ENCODE measurements around the gene PDE8A.
A peak's percentile ranks its signal among the peaks of the same experiment; 100 is the strongest.

PDE8A gene

GRCh38 chr15:84981711-84982300 is at the start of gene PDE8A:
Gene PDE8A (plus strand): TSS chr15:84981856. CDS start chr15:84982163, 307 bp downstream.
- Histone ChIP-seq H3K27ac (ENCODE audit: low read depth, low read length) (peak within 1 kb of the TSS; percentile 0; the same call in 1 of the 2 replicates), H3K4me1 (ENCODE audit: control insufficient read depth, insufficient read depth, low read length) (peaks cover 13% of the 10 kb centered on the region; the same call in 1 of the 2 replicates), H3K36me3 (ENCODE audit: control insufficient read depth, insufficient read depth, low read length) (no peaks in the 10 kb centered on the region), H3K9ac (ENCODE audit: low read length) (peak within 1 kb of the TSS; percentile 53), H3K4me3 (ENCODE audit: low read depth, low read length) (peak within 1 kb of the TSS; percentile 76), H3K9me3 (ENCODE audit: control insufficient read depth, insufficient read depth, low read depth, low read length) (no peaks in the 10 kb centered on the region), H3K27me3 (ENCODE audit: control insufficient read depth, insufficient read depth, low read length) (peaks cover 52% of the 10 kb centered on the region)

DNA sequence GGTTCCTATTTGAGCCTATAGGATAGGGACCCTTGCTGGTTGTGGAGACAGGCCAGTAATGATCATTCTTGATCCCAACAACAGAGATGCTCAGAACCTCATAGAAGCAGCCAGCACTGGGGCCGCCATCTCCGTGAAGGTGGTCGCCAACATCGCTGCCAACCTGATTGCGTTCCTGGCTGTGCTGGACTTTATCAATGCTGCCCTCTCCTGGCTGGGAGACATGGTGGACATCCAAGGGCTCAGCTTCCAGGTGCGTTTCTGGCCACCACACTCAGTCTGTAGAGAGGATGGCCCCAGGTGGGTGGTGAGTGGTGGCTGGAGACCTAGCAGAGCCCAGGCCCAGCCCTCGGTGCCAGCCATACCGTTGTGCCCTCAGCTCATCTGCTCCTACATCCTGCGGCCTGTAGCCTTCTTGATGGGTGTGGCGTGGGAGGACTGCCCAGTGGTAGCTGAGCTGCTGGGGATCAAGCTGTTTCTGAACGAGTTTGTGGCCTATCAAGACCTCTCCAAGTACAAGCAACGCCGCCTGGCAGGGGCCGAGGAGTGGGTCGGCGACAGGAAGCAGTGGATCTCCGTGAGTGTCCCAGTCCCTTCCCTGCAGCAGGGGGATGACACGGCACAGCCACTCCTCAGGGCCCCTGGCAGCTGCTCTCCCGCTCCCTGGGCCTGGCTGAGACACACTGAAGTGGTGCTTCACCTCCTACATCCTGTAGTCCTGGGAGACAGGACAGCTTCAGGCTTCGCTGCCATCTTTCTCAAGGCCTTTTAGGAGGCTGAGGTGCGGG is 46.5 kb upstream of the PDE8A start:
- Histone ChIP-seq H3K9ac (ENCODE audit: low read length) (no peak overlapping the region), H3K27me3 (ENCODE audit: control insufficient read depth, insufficient read depth, low read length) (no peaks in the 10 kb centered on the region), H3K4me1 (ENCODE audit: control insufficient read depth, insufficient read depth, low read length) (no peaks in the 10 kb centered on the region), H3K9me3 (ENCODE audit: control insufficient read depth, insufficient read depth, low read depth, low read length) (no peaks in the 10 kb centered on the region), H3K27ac (ENCODE audit: low read depth, low read length) (no peak overlapping the region), H3K4me3 (ENCODE audit: low read depth, low read length) (no peak overlapping the region), H3K36me3 (ENCODE audit: control insufficient read depth, insufficient read depth, low read length) (no peaks in the 10 kb centered on the region)

- Histone ChIP-seq H3K4me1 (ENCODE audit: control insufficient read depth, insufficient read depth, low read length) (no peaks in the 10 kb centered on the region), H3K27me3 (ENCODE audit: control insufficient read depth, insufficient read depth, low read length) (no peaks in the 10 kb centered on the region), H3K27ac (ENCODE audit: low read depth, low read length) (no peak overlapping the region), H3K4me3 (ENCODE audit: low read depth, low read length) (no peak overlapping the region), H3K9ac (ENCODE audit: low read length) (no peak overlapping the region), H3K9me3 (ENCODE audit: control insufficient read depth, insufficient read depth, low read depth, low read length) (no peaks in the 10 kb centered on the region), H3K36me3 (ENCODE audit: control insufficient read depth, insufficient read depth, low read length) (no peaks in the 10 kb centered on the region)
Measured at GRCh38 chr15:84937144-84937543, 44.5 kb upstream of the PDE8A start.

GRCh38 chr15:84938726-84939125 is 42.9 kb upstream of the PDE8A start:
- Histone ChIP-seq H3K36me3 (ENCODE audit: control insufficient read depth, insufficient read depth, low read length) (no peaks in the 10 kb centered on the region), H3K27me3 (ENCODE audit: control insufficient read depth, insufficient read depth, low read length) (no peaks in the 10 kb centered on the region), H3K9me3 (ENCODE audit: control insufficient read depth, insufficient read depth, low read depth, low read length) (no peaks in the 10 kb centered on the region), H3K4me3 (ENCODE audit: low read depth, low read length) (no peak overlapping the region), H3K4me1 (ENCODE audit: control insufficient read depth, insufficient read depth, low read length) (no peaks in the 10 kb centered on the region), H3K27ac (ENCODE audit: low read depth, low read length) (no peak overlapping the region), H3K9ac (ENCODE audit: low read length) (no peak overlapping the region)

- no peak overlapping the region for H3K4me3 ChIP-seq (ENCODE audit: low read depth, low read length)
- H3K36me3 ChIP-seq (ENCODE audit: control insufficient read depth, insufficient read depth, low read length): no peaks in the 10 kb centered on the region
- no peak overlapping the region for H3K9ac ChIP-seq (ENCODE audit: low read length)
Measured at GRCh38 chr15:84940399-84940798, 41.3 kb upstream of the PDE8A start.

GRCh38 chr15:84942456-84942855 is 39.2 kb upstream of the PDE8A start:
- H3K27ac ChIP-seq (ENCODE audit: low read depth, low read length): no peak overlapping the region
- H3K36me3 ChIP-seq (ENCODE audit: control insufficient read depth, insufficient read depth, low read length): no peaks in the 10 kb centered on the region
- H3K4me3 ChIP-seq (ENCODE audit: low read depth, low read length): no peak overlapping the region
- no peaks in the 10 kb centered on the region for H3K9me3 ChIP-seq (ENCODE audit: control insufficient read depth, insufficient read depth, low read depth, low read length)
- no peak overlapping the region for H3K9ac ChIP-seq (ENCODE audit: low read length)
- no peaks in the 10 kb centered on the region for H3K27me3 ChIP-seq (ENCODE audit: control insufficient read depth, insufficient read depth, low read length)
- H3K4me1 ChIP-seq (ENCODE audit: control insufficient read depth, insufficient read depth, low read length): no peaks in the 10 kb centered on the region

More at GRCh38 chr15:84940399-84940798, 41.3 kb upstream of the PDE8A start:
- Histone ChIP-seq H3K27ac (ENCODE audit: low read depth, low read length) (no peak overlapping the region), H3K27me3 (ENCODE audit: control insufficient read depth, insufficient read depth, low read length) (no peaks in the 10 kb centered on the region), H3K4me1 (ENCODE audit: control insufficient read depth, insufficient read depth, low read length) (no peaks in the 10 kb centered on the region), H3K9me3 (ENCODE audit: control insufficient read depth, insufficient read depth, low read depth, low read length) (no peaks in the 10 kb centered on the region)

DNA sequence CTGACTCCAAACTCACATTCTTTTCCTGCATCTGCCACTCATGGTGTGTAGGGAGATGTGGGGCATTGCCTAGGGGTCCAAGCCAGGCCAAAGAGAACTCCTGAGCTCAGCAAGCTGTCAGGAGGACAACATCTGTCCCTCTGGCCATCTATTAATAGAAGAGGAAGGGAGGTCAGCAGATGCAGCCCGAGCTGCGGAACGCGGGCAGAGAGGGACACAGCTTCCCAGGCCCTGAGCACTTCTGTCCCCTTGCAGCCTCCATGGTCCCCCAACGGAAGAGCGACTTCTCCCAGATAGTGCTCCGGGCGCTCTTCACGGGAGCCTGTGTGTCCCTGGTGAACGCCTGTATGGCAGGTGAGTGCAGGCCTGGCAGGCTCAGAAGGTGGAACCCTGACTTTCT is 37.3 kb upstream of the PDE8A start:
- H3K4me3 ChIP-seq (ENCODE audit: low read depth, low read length): no peak overlapping the region
- H3K27ac ChIP-seq (ENCODE audit: low read depth, low read length): no peak overlapping the region
- H3K27me3 ChIP-seq (ENCODE audit: control insufficient read depth, insufficient read depth, low read length): no peaks in the 10 kb centered on the region
- no peaks in the 10 kb centered on the region for H3K4me1 ChIP-seq (ENCODE audit: control insufficient read depth, insufficient read depth, low read length)
- H3K36me3 ChIP-seq (ENCODE audit: control insufficient read depth, insufficient read depth, low read length): no peaks in the 10 kb centered on the region
- H3K9me3 ChIP-seq (ENCODE audit: control insufficient read depth, insufficient read depth, low read depth, low read length): no peaks in the 10 kb centered on the region
- no peak overlapping the region for H3K9ac ChIP-seq (ENCODE audit: low read length)

- no peaks in the 10 kb centered on the region for H3K4me1 ChIP-seq (ENCODE audit: control insufficient read depth, insufficient read depth, low read length)
- H3K27me3 ChIP-seq (ENCODE audit: control insufficient read depth, insufficient read depth, low read length): no peaks in the 10 kb centered on the region
- H3K9ac ChIP-seq (ENCODE audit: low read length): no peak overlapping the region
- no peaks in the 10 kb centered on the region for H3K36me3 ChIP-seq (ENCODE audit: control insufficient read depth, insufficient read depth, low read length)
- H3K4me3 ChIP-seq (ENCODE audit: low read depth, low read length): no peak overlapping the region
- no peak overlapping the region for H3K27ac ChIP-seq (ENCODE audit: low read depth, low read length)
- no peaks in the 10 kb centered on the region for H3K9me3 ChIP-seq (ENCODE audit: control insufficient read depth, insufficient read depth, low read depth, low read length)
Measured at GRCh38 chr15:84944861-84945260, 36.8 kb upstream of the PDE8A start.

- H3K9ac ChIP-seq (ENCODE audit: low read length): no peak overlapping the region
- no peaks in the 10 kb centered on the region for H3K27me3 ChIP-seq (ENCODE audit: control insufficient read depth, insufficient read depth, low read length)
- H3K27ac ChIP-seq (ENCODE audit: low read depth, low read length): no peak overlapping the region
- H3K4me1 ChIP-seq (ENCODE audit: control insufficient read depth, insufficient read depth, low read length): no peaks in the 10 kb centered on the region
- no peaks in the 10 kb centered on the region for H3K36me3 ChIP-seq (ENCODE audit: control insufficient read depth, insufficient read depth, low read length)
- no peaks in the 10 kb centered on the region for H3K9me3 ChIP-seq (ENCODE audit: control insufficient read depth, insufficient read depth, low read depth, low read length)
- H3K4me3 ChIP-seq (ENCODE audit: low read depth, low read length): no peak overlapping the region
Measured at GRCh38 chr15:84946772-84947489, 34.7 kb upstream of the PDE8A start.

- H3K27ac ChIP-seq (ENCODE audit: low read depth, low read length): no peak overlapping the region
- no peaks in the 10 kb centered on the region for H3K4me1 ChIP-seq (ENCODE audit: control insufficient read depth, insufficient read depth, low read length)
- H3K9me3 ChIP-seq (ENCODE audit: control insufficient read depth, insufficient read depth, low read depth, low read length): no peaks in the 10 kb centered on the region
- no peak overlapping the region for H3K9ac ChIP-seq (ENCODE audit: low read length)
- H3K36me3 ChIP-seq (ENCODE audit: control insufficient read depth, insufficient read depth, low read length): no peaks in the 10 kb centered on the region
- H3K4me3 ChIP-seq (ENCODE audit: low read depth, low read length): no peak overlapping the region
- no peaks in the 10 kb centered on the region for H3K27me3 ChIP-seq (ENCODE audit: control insufficient read depth, insufficient read depth, low read length)
Measured at GRCh38 chr15:84947947-84948830, 33.5 kb upstream of the PDE8A start.
